Measurements from ENCODE around the gene GNAI3.

GNAI3 gene

GRCh38 chr1:109625176-109625575 is 76.8 kb downstream of the GNAI3 start:
- FAIRE-seq: no peak

- FAIRE-seq: no peak
These were observed 77.5 kb downstream of the GNAI3 start for GRCh38 chr1:109625601-109626560.

- no peak for FAIRE-seq
These were observed 78.4 kb downstream of the GNAI3 start for GRCh38 chr1:109626682-109627408.

GRCh38 chr1:109627692-109628399 is 79.4 kb downstream of the GNAI3 start:
- FAIRE-seq: no peak

- FAIRE-seq: no peak
These were observed 80.3 kb downstream of the GNAI3 start for GRCh38 chr1:109628540-109629321.

- FAIRE-seq: no peak
These were observed 81.1 kb downstream of the GNAI3 start for GRCh38 chr1:109629372-109630030.

- FAIRE-seq: no peak
These were observed 81.9 kb downstream of the GNAI3 start for GRCh38 chr1:109630081-109630897.

- FAIRE-seq: no peak
These were observed 82.6 kb downstream of the GNAI3 start for GRCh38 chr1:109630898-109631512.

- FAIRE-seq: no peak
These were observed 83.4 kb downstream of the GNAI3 start for GRCh38 chr1:109631513-109632505.

GRCh38 chr1:109632671-109633346 is 84.4 kb downstream of the GNAI3 start:
- FAIRE-seq: no peak

- FAIRE-seq: no peak
These were observed 85.9 kb downstream of the GNAI3 start for GRCh38 chr1:109634292-109634691.

GRCh38 chr1:109634771-109635750 is 86.6 kb downstream of the GNAI3 start:
- no peak for FAIRE-seq

- FAIRE-seq: no peak
These were observed 87.4 kb downstream of the GNAI3 start for GRCh38 chr1:109635862-109636200.

- FAIRE-seq: no peak
These were observed 88.0 kb downstream of the GNAI3 start for GRCh38 chr1:109636201-109636952.

- no peak for FAIRE-seq
These were observed 89.0 kb downstream of the GNAI3 start for GRCh38 chr1:109637446-109637845.

GRCh38 chr1:109639063-109639840 is 90.8 kb downstream of the GNAI3 start:
- no peak for FAIRE-seq
